ENCODE results near the gene SRP68.

SRP68 gene

DNA sequence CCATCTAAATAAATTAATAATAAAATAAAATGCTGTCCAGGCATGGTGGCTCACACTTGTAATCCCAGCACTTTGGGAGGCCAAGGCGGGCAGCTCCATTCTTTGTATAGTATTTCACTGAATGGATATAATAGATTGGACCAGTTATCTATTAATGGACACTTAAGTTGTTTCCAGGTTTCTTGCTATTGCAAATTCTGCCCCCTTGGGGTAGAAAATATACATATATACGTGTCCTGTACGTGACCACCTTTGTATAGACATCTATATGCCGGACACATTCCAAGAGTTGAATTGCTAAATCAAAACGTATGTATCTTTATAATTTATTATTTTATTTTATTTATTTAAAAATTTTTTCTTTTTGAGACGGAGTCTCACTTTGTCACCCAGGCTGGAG, 35.2 kb upstream of the SRP68 start:
- Histone ChIP-seq H4K20me1 (ENCODE audit: insufficient read depth, low read length) (no peaks in the 10 kb centered on the region), H3K27ac (ENCODE audit: low read depth, low read length, poor library complexity, severe bottlenecking) (no peak overlapping the region), H3K4me3 (ENCODE audit: low read depth, low read length, poor library complexity, severe bottlenecking) (no peak overlapping the region), H3K9ac (ENCODE audit: low read length) (no peak overlapping the region), H3K9me3 (ENCODE audit: low read length) (no peaks in the 10 kb centered on the region), H2AFZ (ENCODE audit: low read length) (no peak overlapping the region), H3K27me3 (ENCODE audit: insufficient read depth, low read length) (0 out of 2 replicates have a peak, but pooled peaks cover 3% of the 10 kb centered on the region), H3K79me2 (ENCODE audit: insufficient read depth, low read length) (no peaks in the 10 kb centered on the region), H3F3A (ENCODE audit: insufficient read depth, low read length) (no peaks in the 10 kb centered on the region), H3K36me3 (ENCODE audit: insufficient read depth, low read length) (no peaks in the 10 kb centered on the region), H3K4me1 (ENCODE audit: insufficient read depth, low read length, severe bottlenecking) (peaks cover 12% of the 10 kb centered on the region), H3K9me2 (ENCODE audit: low read depth, low read length) (no peaks in the 10 kb centered on the region), H3K4me2 (ENCODE audit: low read length) (no peak overlapping the region)
- TF ChIP-seq EZH2 (IDR thresholded peaks at IDR 0.05; ENCODE audit: borderline replicate concordance, low read length) (no peak), CTCF (IDR thresholded peaks at IDR 0.05; ENCODE audit: low read length) (peak; percentile 37; the same call in 1 of the 2 replicates)

DNA sequence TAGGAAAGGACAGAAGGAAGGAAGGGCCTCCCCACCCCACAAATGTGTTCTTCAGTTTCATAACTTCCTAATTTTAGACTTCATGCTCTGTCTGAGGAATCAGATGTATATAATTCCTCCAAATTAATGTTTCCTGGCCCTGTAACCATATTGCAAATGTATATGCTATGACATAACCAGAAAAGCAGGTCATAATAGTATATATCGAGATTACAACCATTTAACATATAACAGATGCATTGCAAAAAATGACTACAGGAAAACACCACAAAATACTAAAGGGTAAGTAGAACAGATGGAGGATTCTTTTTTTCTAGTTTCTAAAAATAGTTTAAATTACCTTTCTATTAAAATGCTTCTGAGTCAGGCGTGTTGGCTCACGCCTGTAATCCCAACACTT, 34.4 kb upstream of the SRP68 start:
- Histone ChIP-seq H3K4me1 (ENCODE audit: insufficient read depth, low read length, severe bottlenecking) (peaks cover 12% of the 10 kb centered on the region), H3K9me3 (ENCODE audit: low read length) (no peaks in the 10 kb centered on the region), H3K9me2 (ENCODE audit: low read depth, low read length) (no peaks in the 10 kb centered on the region), H4K20me1 (ENCODE audit: insufficient read depth, low read length) (no peaks in the 10 kb centered on the region), H3K36me3 (ENCODE audit: insufficient read depth, low read length) (peaks cover 4% of the 10 kb centered on the region; the same call in 1 of the 2 replicates), H3K9ac (ENCODE audit: low read length) (no peak overlapping the region), H2AFZ (ENCODE audit: low read length) (no peak overlapping the region), H3K27ac (ENCODE audit: low read depth, low read length, poor library complexity, severe bottlenecking) (no peak overlapping the region), H3F3A (ENCODE audit: insufficient read depth, low read length) (no peaks in the 10 kb centered on the region), H3K4me3 (ENCODE audit: low read depth, low read length, poor library complexity, severe bottlenecking) (no peak overlapping the region), H3K4me2 (ENCODE audit: low read length) (no peak overlapping the region), H3K79me2 (ENCODE audit: insufficient read depth, low read length) (no peaks in the 10 kb centered on the region), H3K27me3 (ENCODE audit: insufficient read depth, low read length) (0 out of 2 replicates have a peak, but pooled peaks cover 3% of the 10 kb centered on the region)
- TF ChIP-seq CTCF (IDR thresholded peaks at IDR 0.05; ENCODE audit: low read length): no peak
- no peak for TF ChIP-seq EZH2 (IDR thresholded peaks at IDR 0.05; ENCODE audit: borderline replicate concordance, low read length)

DNA sequence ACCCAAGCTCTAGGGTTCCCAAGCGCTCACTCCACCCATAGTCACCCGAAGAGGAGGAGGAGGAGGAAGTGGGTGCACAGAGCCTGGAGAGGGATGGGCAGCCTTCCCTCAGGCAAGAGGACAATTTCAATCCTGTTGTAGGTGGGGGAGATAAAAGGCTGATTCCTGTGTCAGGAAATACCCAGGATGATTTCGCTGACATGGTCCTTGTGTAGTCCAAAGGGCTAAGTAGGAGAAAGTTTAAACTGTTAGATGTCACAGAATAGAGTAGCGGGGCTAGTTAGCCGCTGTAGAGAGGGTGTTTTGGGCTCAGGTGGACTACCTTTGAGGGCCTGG, 32.5 kb upstream of the SRP68 start:
- no peaks in the 10 kb centered on the region for H3K9me2 ChIP-seq (ENCODE audit: low read depth, low read length)
- H3K4me1 ChIP-seq (ENCODE audit: insufficient read depth, low read length, severe bottlenecking): peaks cover 12% of the 10 kb centered on the region
- no peaks in the 10 kb centered on the region for H3F3A ChIP-seq (ENCODE audit: insufficient read depth, low read length)
- H3K9me3 ChIP-seq (ENCODE audit: low read length): no peaks in the 10 kb centered on the region
- H3K4me3 ChIP-seq (ENCODE audit: low read depth, low read length, poor library complexity, severe bottlenecking): no peak overlapping the region
- TF ChIP-seq EZH2 (IDR thresholded peaks at IDR 0.05; ENCODE audit: borderline replicate concordance, low read length) (no peak), CTCF (IDR thresholded peaks at IDR 0.05; ENCODE audit: low read length) (no peak)
- no peak overlapping the region for H2AFZ ChIP-seq (ENCODE audit: low read length)
- no peaks in the 10 kb centered on the region for H4K20me1 ChIP-seq (ENCODE audit: insufficient read depth, low read length)
- peaks cover 15% of the 10 kb centered on the region; the same call in 1 of the 2 replicates for H3K36me3 ChIP-seq (ENCODE audit: insufficient read depth, low read length)
- no peak overlapping the region for H3K4me2 ChIP-seq (ENCODE audit: low read length)
- no peak overlapping the region for H3K27ac ChIP-seq (ENCODE audit: low read depth, low read length, poor library complexity, severe bottlenecking)
- H3K79me2 ChIP-seq (ENCODE audit: insufficient read depth, low read length): no peaks in the 10 kb centered on the region
- no peak overlapping the region for H3K9ac ChIP-seq (ENCODE audit: low read length)
- no peaks in the 10 kb centered on the region for H3K27me3 ChIP-seq (ENCODE audit: insufficient read depth, low read length)
